Uterus (tissue), 4 donors: ENCODE data around the gene MAGI3. TPM values are rescaled to one million over a fixed set of nuclear protein-coding genes. Genes with fewer than 3 reads are reported as not detected.
"Not testable (repeated sequence)": the region's sequence is repeated elsewhere in the genome, so short reads cannot be mapped to it uniquely, and the experiment has no call there.

Source experiments
- DNase-seq, 2 donors: peaks; one replicate each; pipeline ENCODE4 v3.0.0-alpha.2; 2019 to 2020
- H3K27ac ChIP-seq, 2 donors: fragments of 200-600 bp; sonication (generic); 1 replicate in 1 of 2; 2 replicates in 1 of 2; pipeline ENCODE4 v1.5.1; 2016 to 2018
- H3K27me3 ChIP-seq, 2 donors: fragments of 200-600 bp; sonication (generic); one replicate each; pipeline ENCODE4 v1.5.1; 2018 to 2019; ENCODE audit warnings: control low read depth in 1 of 2
- H3K36me3 ChIP-seq, 2 donors: fragments of 200-600 bp; sonication (generic); one replicate each; pipeline ENCODE4 v1.5.1; 2019; ENCODE audit warnings: control low read depth in 1 of 2
- H3K4me1 ChIP-seq, 2 donors: fragments of 200-600 bp; sonication (generic); one replicate each; pipeline ENCODE4 v1.5.1; 2018 to 2019; ENCODE audit warnings: control low read depth in 1 of 2
- H3K4me3 ChIP-seq, 2 donors: fragments of 200-600 bp; sonication (generic); 1 replicate in 1 of 2; 2 replicates in 1 of 2; pipeline ENCODE4 v1.5.1; 2018 to 2019; ENCODE audit warnings: mild to moderate bottlenecking in 1 of 2
- H3K9me3 ChIP-seq, 2 donors: fragments of 200-600 bp; sonication (generic); one replicate each; pipeline ENCODE4 v1.5.1; 2019; ENCODE audit warnings: control low read depth in 1 of 2
- POLR2A ChIP-seq, 2 donors: fragments of 450-650 bp; IDR thresholded peaks; one replicate each; pipeline ENCODE4 v1.6.1; 2016; ENCODE audit warnings: antibody characterized with exemption in 2 of 2, mild to moderate bottlenecking in 1 of 2, moderate library complexity in 1 of 2
- intact Hi-C: fragments of 100-400 bp; cut with DNase I; formaldehyde crosslinking; loops from one replicate; pipeline ENCODE4 v1.15.1; 2023; ENCODE audit warnings: low total_unique reads
- total RNA-seq, 4 donors: library from RNA; depleted of rRNA in 3 of 4; stranded (reverse); fragments of >200 nt in 3 of 4; gene quantifications; one replicate each; pipeline versions ENCODE4 v1.1.0 to v1.2.4, GENCODE V29; 2014 to 2023
- TF ChIP-seq, protein P1 (sequence below), 4 experiments: fragments of 200-600 bp in 2 of 4; fragments of 450-650 bp in 2 of 4; sonication (generic) in 2 of 4; IDR thresholded peaks; one replicate each; pipeline ENCODE4 v1.5.1; 2016 to 2019; ENCODE audit warnings: antibody characterized with exemption in 4 of 4, mild to moderate bottlenecking in 2 of 4, moderate library complexity in 1 of 4
- donor health status: DM: yes; HTN: yes; CAD: no.

MAGI3 gene
- total RNA-seq, 4 donors from 2014 or later = 12.4 to 37.5 (median 26.4) TPM

DNA sequence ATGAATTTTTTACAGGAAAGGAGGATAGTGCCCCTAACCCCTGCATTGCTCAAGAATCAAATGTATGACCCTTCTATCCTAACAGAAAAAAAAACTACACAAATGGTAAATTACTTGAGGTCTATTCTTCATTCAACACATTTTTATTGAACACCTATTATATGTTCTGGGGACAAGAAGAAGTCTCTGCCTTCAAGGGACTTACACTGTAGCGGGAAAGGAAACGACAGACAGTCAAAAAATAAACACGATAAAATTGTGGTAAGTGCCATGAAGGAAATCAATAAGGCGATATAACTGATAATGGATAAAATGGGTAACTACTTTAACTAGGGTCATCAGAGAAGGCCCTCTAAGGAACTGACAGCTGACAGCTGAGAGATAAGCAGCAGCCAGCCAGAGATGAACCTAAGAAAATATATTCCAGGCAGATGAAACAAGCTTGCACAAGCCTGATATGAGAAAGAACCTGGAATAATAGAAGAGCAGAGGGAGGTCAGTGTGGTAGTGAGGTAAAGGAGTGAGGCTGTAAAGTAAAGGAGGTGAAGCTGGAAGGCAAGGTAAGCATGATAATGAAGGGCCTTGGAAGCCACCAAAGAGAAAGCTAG, 302.6 kb downstream of the MAGI3 start:
- Histone ChIP-seq H3K27me3 (no peaks in the 10 kb centered on the region), H3K4me1 (no peaks in the 10 kb centered on the region), H3K9me3 (peaks cover 0 to 5% of the 10 kb centered on the region in 2 donors), H3K27ac (no peak overlapping the region), H3K36me3 (no peaks in the 10 kb centered on the region), H3K4me3 (no peak overlapping the region)
- intact Hi-C loops = no loop called here
- no peak for DNase-seq
- no peak for TF ChIP-seq POLR2A (IDR thresholded peaks at IDR 0.05)
- TF ChIP-seq, protein P1, sequence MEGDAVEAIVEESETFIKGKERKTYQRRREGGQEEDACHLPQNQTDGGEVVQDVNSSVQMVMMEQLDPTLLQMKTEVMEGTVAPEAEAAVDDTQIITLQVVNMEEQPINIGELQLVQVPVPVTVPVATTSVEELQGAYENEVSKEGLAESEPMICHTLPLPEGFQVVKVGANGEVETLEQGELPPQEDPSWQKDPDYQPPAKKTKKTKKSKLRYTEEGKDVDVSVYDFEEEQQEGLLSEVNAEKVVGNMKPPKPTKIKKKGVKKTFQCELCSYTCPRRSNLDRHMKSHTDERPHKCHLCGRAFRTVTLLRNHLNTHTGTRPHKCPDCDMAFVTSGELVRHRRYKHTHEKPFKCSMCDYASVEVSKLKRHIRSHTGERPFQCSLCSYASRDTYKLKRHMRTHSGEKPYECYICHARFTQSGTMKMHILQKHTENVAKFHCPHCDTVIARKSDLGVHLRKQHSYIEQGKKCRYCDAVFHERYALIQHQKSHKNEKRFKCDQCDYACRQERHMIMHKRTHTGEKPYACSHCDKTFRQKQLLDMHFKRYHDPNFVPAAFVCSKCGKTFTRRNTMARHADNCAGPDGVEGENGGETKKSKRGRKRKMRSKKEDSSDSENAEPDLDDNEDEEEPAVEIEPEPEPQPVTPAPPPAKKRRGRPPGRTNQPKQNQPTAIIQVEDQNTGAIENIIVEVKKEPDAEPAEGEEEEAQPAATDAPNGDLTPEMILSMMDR (IDR thresholded peaks at IDR 0.05) = no peak

DNA sequence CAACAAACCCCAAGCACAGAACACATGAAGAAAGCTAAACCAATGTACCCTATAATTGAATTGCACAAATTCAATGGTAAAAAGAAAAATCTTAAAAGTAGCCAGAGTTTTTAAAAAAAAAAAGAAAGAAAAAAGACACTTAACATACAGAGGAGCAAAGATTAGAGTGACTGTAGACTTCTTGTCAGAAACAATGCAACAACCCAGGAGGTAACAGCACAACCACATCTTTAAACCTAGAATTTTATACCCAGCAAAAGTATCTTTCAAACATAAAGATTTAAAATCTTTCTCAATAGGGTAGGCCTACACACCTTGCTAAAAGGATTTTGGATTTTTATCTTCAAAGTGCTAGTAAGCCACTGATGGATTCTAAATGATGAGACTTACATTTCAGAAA, 304.6 kb downstream of the MAGI3 start:
- no peak for TF ChIP-seq POLR2A (IDR thresholded peaks at IDR 0.05)
- TF ChIP-seq, protein P1 (IDR thresholded peaks at IDR 0.05) = no peak
- no peaks in the 10 kb centered on the region for H3K36me3 ChIP-seq
- intact Hi-C loops = no loop called here

DNA sequence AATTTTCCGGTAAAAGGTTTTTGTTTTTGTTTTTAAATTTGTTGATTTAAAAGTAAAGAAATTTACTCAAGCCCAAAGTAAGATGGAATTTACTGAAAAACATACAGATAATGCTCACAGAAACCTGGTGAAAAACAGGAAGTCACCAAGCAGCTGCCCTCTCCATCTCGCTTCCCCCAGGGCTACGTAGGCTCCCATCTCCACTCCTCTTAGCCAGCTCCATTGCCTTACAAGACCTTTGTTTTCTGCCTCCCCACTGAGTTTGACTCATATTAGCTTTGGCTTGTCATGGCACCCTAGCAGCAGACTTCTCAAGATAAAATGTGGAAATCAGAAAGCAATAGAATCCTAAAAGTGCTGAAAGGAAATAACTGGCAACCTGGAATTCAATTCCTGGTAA, 311.1 kb downstream of the MAGI3 start:
- Histone ChIP-seq H3K27ac (no peak overlapping the region), H3K9me3 (no peaks in the 10 kb centered on the region), H3K4me1 (no peaks in the 10 kb centered on the region), H3K4me3 (no peak overlapping the region), H3K27me3 (no peaks in the 10 kb centered on the region), H3K36me3 (no peaks in the 10 kb centered on the region)
- TF ChIP-seq, protein P1 (IDR thresholded peaks at IDR 0.05) = no peak
- TF ChIP-seq POLR2A (IDR thresholded peaks at IDR 0.05) = no peak
- no peak for DNase-seq
- intact Hi-C loops = no loop called here

More for the DNA sequence above, 304.6 kb downstream of the MAGI3 start:
- no peaks in the 10 kb centered on the region for H3K27me3 ChIP-seq
- H3K9me3 ChIP-seq = peaks cover 0 to 5% of the 10 kb centered on the region in 2 donors
- no peaks in the 10 kb centered on the region for H3K4me1 ChIP-seq
- no peak overlapping the region for H3K27ac ChIP-seq
- H3K4me3 ChIP-seq = no peak overlapping the region
- no peak for DNase-seq

DNA sequence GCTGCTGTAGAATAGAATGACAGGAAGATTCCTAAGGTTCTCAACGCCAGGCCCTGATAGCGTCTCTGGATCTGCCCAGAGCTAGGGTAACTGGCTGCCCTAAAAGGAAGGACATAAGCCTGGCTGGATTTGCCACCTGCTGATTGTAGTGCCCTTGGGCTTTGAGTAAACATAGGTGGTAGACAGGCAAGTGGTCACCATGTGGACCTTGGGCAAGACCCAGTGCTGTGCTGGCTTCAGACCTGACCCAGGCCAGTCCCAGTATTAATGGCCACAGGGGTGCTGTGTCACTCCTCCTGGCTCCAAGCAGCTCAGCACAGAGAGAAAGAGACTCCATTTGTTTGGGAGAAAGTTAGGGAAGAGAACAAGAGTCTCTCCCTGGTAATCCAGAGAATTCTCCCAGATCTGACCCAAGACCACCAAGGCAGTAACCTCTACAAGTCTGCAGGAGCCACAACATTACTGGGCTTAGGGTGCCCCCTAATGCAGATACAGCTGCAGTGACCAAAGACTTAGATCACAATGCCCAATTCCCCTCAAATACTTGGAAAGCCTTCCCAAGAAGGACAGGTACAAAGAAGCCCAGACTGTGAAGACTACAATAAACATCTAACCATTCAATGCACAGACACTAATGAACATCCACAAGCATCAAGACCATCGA, 324.4 kb downstream of the MAGI3 start:
- intact Hi-C loops = no loop called here
- no peak for TF ChIP-seq POLR2A (IDR thresholded peaks at IDR 0.05)
- TF ChIP-seq, protein P1 (IDR thresholded peaks at IDR 0.05) = no peak

DNA sequence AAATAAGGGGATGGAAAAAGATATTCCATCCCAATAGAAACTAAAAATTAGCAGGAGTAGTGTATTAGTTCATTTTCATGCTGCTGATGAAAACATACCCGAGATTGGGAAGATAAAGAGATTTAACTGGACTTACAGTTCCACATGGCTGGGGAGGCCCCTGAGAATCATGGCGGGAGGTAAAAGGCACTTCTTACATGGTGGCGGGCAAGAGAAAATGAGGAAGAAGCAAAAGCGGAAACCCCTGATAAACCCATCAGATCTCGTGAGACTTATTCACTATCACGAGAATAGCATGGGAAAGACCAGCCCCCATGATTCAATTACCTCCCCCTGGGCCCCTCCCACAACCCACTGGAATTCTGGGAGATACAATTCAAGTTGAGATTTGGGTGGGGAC, 327.2 kb downstream of the MAGI3 start:
- H3K27me3 ChIP-seq, DNase-seq, H3K4me1 ChIP-seq, H3K27ac ChIP-seq, H3K9me3 ChIP-seq, H3K36me3 ChIP-seq, intact Hi-C loops, H3K4me3 ChIP-seq: not testable (repeated sequence)

More for the DNA sequence above, 324.4 kb downstream of the MAGI3 start:
- Histone ChIP-seq H3K36me3 (no peaks in the 10 kb centered on the region), H3K4me3 (no peak overlapping the region), H3K9me3 (no peaks in the 10 kb centered on the region), H3K4me1 (no peaks in the 10 kb centered on the region), H3K27me3 (no peaks in the 10 kb centered on the region), H3K27ac (no peak overlapping the region)
- no peak for DNase-seq

DNA sequence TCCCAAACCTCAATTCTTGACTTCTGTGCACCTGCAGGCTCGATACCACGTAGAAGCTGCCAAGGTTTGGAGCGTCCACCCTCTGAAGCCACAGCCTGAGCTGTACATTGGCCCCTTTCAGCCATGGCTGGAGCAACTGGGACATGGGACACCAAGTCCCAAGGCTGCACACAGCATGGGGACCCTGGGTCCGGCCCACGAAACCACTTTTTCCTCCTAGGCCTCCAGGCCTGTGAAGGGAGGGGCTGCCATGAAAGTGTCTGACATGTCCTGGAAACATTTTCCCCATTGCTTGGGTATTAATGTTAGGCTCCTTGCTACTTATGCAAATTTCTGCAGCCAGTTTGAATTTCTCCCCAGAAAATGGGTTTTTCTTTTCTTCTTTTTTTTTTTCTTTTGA, 328.3 kb downstream of the MAGI3 start:
- DNase-seq, H3K27me3 ChIP-seq, H3K27ac ChIP-seq, H3K4me1 ChIP-seq, intact Hi-C loops, H3K4me3 ChIP-seq, H3K36me3 ChIP-seq, H3K9me3 ChIP-seq: not testable (repeated sequence)
